GM10266 (cell line): ENCODE results near the gene LRRN2.

ENCODE experiments used
- DNase-seq: peaks from one replicate; pipeline ENCODE4 v3.0.0; 2012; ENCODE audit errors: extremely low spot score
- TF ChIP-seq, protein P1 (sequence below): IDR thresholded peaks from 2 replicates; pipeline ENCODE4 v1.5.1; 2012; ENCODE audit warnings: mild to moderate bottlenecking, low read depth; ENCODE audit not compliant: control insufficient read depth, insufficient read depth; ENCODE audit errors: missing control alignments

Gene LRRN2

DNA sequence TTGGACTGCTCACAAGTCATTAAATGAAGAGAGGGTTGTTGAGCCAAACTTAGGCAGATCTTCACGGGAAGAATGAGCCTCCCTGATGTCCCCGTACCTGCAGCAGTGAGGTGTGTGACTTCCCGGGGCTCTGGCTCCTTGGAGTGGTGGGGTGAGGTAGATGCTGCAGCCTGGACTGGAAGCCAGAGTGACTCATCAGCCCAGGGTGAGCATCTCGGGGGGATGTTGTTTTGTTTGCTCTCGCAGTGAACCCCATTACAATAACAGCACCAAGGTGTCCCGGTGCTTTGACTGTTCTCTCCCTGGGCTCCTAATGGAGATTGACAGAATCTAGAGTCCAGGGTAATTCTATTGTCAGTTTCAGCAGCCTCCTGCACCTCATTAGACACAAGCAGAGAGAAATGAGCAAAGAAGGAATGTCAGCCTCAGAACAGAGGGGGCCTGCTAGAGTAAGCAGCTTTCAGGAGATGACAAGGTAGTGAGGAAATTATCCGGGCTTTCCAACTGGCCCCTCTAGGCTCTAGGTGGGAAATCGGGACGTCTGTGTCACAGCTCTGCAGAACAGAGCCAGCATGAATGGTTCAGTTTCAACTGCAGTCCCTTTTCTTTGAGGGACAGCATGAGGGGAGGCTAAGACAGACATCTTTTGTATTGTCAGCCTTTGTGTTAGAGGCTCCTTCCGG is 36.0 kb upstream of the LRRN2 start:
- DNase-seq: no peak
- TF ChIP-seq, protein P1, sequence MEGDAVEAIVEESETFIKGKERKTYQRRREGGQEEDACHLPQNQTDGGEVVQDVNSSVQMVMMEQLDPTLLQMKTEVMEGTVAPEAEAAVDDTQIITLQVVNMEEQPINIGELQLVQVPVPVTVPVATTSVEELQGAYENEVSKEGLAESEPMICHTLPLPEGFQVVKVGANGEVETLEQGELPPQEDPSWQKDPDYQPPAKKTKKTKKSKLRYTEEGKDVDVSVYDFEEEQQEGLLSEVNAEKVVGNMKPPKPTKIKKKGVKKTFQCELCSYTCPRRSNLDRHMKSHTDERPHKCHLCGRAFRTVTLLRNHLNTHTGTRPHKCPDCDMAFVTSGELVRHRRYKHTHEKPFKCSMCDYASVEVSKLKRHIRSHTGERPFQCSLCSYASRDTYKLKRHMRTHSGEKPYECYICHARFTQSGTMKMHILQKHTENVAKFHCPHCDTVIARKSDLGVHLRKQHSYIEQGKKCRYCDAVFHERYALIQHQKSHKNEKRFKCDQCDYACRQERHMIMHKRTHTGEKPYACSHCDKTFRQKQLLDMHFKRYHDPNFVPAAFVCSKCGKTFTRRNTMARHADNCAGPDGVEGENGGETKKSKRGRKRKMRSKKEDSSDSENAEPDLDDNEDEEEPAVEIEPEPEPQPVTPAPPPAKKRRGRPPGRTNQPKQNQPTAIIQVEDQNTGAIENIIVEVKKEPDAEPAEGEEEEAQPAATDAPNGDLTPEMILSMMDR: no peak

DNA sequence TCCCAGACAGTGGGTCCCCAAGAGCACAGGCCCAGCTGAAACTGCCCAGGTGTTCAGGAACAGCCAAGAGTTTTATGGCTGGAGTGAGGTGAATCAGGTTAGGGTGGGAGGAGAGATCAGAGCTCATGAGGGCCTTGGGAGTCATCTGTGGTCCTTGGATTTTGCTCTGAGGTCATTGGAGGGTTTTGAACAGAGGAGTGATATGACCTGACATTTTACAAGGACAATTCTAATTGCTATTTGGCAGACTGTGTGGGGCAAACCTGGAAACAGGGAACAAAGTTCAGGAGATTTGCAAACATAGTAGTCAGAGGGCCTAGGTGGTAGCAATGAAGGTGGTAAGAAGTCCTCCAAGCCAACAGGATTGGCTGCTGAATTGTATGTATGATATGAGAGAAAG is 31.1 kb upstream of the LRRN2 start:
- TF ChIP-seq, protein P1: no peak
- no peak for DNase-seq

DNA sequence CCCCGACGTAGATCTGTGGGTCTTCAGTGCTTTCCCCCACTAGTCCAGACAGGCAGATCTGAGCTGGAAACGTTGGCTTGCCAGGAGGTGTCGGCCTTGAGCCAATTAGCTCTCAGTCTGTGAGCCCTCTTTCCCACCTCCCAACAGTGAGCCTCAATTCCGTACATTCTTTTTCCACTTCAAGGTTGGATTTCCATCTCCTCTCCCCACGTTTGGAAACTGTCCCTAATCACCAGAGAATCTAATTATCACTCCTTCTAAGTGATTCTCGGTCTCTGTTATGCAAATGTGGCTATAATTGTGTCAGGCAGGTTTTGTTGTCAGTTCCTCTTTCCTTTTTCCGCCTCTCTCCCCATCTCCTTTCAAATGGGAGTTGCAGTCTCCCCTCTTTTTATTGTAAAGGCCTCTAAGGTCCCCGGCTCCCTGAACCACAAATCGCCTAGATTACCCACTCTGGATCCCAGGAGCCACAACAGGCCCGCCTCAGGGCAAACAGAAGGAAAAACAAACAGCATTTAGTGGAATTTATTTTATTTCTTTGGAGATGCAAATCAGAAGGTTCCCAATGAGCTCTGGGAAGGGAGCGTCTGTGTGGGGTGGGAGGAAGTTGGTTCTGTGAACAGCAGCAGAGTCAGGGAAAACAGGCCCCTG is 29.4 kb upstream of the LRRN2 start:
- TF ChIP-seq, protein P1: peak; percentile 41
- DNase-seq: peak; percentile 36

DNA sequence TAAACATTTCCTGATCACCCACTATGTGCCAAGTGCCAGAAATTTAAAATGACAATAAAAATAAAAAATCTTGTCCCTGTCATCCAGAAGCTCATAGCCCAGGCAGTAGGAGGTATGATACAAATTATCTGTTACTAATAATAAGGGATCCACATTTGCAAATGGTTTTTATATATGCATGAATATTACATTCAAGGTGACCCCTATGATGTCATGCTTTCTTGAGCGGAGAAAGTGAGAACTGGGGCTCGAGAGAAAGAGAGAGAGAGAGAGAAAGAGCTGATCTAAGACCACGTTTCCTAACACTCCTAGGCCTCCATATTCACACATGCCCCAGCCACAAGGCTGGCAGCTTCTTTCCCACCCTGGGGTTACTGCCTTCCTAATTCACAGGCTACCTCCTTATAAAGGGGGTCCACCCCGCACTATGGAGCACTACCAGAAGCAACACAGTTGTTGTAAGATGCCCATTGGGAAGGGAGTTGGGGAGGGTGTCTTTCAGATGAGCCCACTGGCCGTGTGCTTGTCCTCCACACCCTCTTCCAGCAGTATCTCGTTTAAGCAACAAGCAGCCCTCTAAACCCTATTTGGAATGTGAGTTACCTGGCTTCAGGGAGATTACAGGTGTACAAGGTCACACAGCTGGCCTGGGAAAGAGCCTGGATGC is 28.8 kb upstream of the LRRN2 start:
- TF ChIP-seq, protein P1: no peak
- DNase-seq: no peak

DNA sequence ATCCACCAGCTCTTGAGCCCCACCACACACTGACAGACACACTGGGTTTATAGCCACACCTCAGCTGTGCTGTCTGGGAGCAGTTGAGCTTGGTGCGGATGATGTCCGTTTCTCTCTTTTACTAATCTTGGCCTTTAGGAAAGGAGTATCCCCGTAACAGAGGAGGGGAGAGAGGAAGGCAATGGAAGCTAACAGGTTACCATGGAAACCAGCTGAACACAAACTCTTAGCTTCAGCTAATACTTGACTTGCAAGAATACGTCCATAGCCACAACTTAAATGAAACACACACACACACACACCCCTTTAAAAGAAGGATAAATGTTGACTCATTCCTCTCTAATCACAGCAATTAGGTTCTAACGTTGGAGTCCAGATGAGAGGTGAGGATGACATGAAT is 28.0 kb upstream of the LRRN2 start:
- TF ChIP-seq, protein P1: no peak
- DNase-seq: no peak

DNA sequence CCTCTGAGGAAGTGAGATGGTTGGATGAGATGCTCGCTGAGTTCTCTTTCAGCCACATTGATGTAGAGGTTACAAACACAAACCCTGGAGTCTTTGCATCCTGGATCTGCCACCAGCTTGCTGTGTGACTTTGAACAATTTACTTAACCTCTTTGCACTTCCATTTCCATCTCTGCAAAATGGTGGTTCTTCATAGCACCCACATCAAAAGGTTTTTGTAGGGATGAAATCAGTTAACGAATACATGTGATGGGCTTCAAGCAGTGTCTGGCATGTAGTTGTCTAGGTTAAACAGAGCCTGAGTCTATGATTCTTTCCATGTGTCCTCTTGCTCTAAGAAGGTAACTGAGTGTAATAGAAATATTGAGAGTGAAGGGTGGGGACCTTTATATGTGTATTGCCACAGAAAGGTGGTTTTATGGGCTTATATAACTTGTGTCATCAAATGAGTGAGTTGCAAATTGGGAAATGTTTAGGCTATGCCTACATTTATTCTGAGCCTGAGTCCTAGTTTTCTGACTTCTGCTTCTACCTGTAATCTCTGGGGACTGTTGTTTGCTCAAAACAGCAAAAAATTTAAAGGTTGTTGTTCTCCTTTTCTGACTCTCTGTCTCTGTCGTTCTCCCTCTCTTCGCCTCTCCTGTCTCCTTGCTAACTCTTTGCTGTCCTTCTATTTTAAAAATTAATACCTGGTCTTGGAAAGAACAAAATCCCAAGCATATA is 27.3 kb upstream of the LRRN2 start:
- TF ChIP-seq, protein P1: no peak
- no peak for DNase-seq
